Measurements from ENCODE around the gene GPR35. TPM values are rescaled to one million over a fixed set of nuclear protein-coding genes. Genes with fewer than 3 reads are reported as not detected.
A peak's percentile ranks its signal among the peaks of the same experiment; 100 is the strongest.

The GPR35 gene
- total RNA-seq, 2 experiments from 2014 or later = 2.5 to 2.6 TPM

GRCh38 chr2:240599141-240599583, 26.1 kb upstream of the GPR35 start:
- Mint-ChIP-seq H3K4me1 (ENCODE audit: low read depth) (no peaks in the 10 kb centered on the region), H3K9me3 (no peaks in the 10 kb centered on the region), H3K36me3 (ENCODE audit: low read depth) (no peaks in the 10 kb centered on the region), H3K4me3 (no peak overlapping the region), H3K27ac (peak overlapping the region; percentile 65), H3K27me3 (ENCODE audit: low read depth) (no peaks in the 10 kb centered on the region)
- intact Hi-C loops (cut with micrococcal nuclease) = no loop called here
- CTCF ChIA-PET = no interaction called here
- DNase-seq = no peak

DNA sequence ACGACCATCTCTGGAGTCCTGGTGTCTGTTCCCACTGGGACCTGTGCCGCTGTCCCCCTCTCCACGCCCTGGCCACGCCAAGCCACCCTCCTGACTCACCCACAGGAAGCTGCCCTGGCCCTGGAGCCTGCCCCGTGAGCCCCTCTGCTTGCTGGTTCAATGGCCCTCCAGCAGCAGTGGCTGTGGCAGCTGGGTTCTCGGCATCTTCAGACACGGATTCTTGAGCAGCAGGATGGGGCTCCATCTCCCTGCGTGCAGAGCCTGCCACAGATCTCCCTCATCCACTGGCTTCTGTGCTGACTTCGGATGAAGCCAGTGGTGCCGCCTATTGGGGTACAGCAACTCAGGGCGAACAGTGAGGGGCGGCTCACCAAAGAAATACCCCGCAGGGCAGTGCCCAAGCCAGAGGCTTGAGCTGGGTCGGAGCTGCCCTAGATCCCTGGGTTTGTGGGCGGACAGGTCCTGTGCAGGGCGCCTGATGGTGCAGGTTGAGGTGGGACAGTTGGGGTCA, 24.8 kb upstream of the GPR35 start:
- no peaks in the 10 kb centered on the region for H3K9me3 Mint-ChIP-seq
- H3K27me3 Mint-ChIP-seq (ENCODE audit: low read depth) = no peaks in the 10 kb centered on the region
- CTCF ChIA-PET = no interaction called here
- no peak overlapping the region for H3K4me3 Mint-ChIP-seq
- DNase-seq = no peak
- no peaks in the 10 kb centered on the region for H3K36me3 Mint-ChIP-seq (ENCODE audit: low read depth)
- H3K27ac Mint-ChIP-seq = no peak overlapping the region
- intact Hi-C loops (cut with micrococcal nuclease) = no loop called here
- no peaks in the 10 kb centered on the region for H3K4me1 Mint-ChIP-seq (ENCODE audit: low read depth)

- H3K36me3 Mint-ChIP-seq (ENCODE audit: low read depth) = no peaks in the 10 kb centered on the region
- intact Hi-C loops (cut with micrococcal nuclease) = no loop called here
- H3K27ac Mint-ChIP-seq = no peak overlapping the region
- H3K4me3 Mint-ChIP-seq = no peak overlapping the region
- H3K4me1 Mint-ChIP-seq (ENCODE audit: low read depth) = no peaks in the 10 kb centered on the region
- CTCF ChIA-PET = no interaction called here
- no peaks in the 10 kb centered on the region for H3K9me3 Mint-ChIP-seq
- no peak for DNase-seq
- no peaks in the 10 kb centered on the region for H3K27me3 Mint-ChIP-seq (ENCODE audit: low read depth)
These were observed 24.0 kb upstream of the GPR35 start for GRCh38 chr2:240601061-240601830.

GRCh38 chr2:240601831-240602160, 23.5 kb upstream of the GPR35 start:
- Mint-ChIP-seq H3K27ac (no peak overlapping the region), H3K9me3 (no peaks in the 10 kb centered on the region), H3K4me1 (ENCODE audit: low read depth) (no peaks in the 10 kb centered on the region), H3K36me3 (ENCODE audit: low read depth) (no peaks in the 10 kb centered on the region), H3K27me3 (ENCODE audit: low read depth) (no peaks in the 10 kb centered on the region), H3K4me3 (no peak overlapping the region)
- intact Hi-C loops (cut with micrococcal nuclease) = no loop called here
- no peak for DNase-seq
- CTCF ChIA-PET = no interaction called here

GRCh38 chr2:240602266-240603050, 22.8 kb upstream of the GPR35 start:
- no peaks in the 10 kb centered on the region for H3K36me3 Mint-ChIP-seq (ENCODE audit: low read depth)
- intact Hi-C loops (cut with micrococcal nuclease) = no loop called here
- H3K27ac Mint-ChIP-seq = no peak overlapping the region

GRCh38 chr2:240603081-240603835, 22.0 kb upstream of the GPR35 start:
- Mint-ChIP-seq H3K27me3 (ENCODE audit: low read depth) (no peaks in the 10 kb centered on the region), H3K9me3 (no peaks in the 10 kb centered on the region), H3K4me3 (no peak overlapping the region), H3K36me3 (ENCODE audit: low read depth) (no peaks in the 10 kb centered on the region), H3K4me1 (ENCODE audit: low read depth) (no peaks in the 10 kb centered on the region), H3K27ac (no peak overlapping the region)
- CTCF ChIA-PET = no interaction called here
- intact Hi-C loops (cut with micrococcal nuclease) = no loop called here
- no peak for DNase-seq

More at GRCh38 chr2:240602266-240603050, 22.8 kb upstream of the GPR35 start:
- no peak overlapping the region for H3K4me3 Mint-ChIP-seq
- CTCF ChIA-PET = interaction anchor here (0.5 to 0.7 kb wide), 3 partner anchors 9 to 654 kb away, joined by 3 read pairs; no protein-coding TSS in a partner anchor
- H3K9me3 Mint-ChIP-seq = no peaks in the 10 kb centered on the region
- no peaks in the 10 kb centered on the region for H3K4me1 Mint-ChIP-seq (ENCODE audit: low read depth)
- H3K27me3 Mint-ChIP-seq (ENCODE audit: low read depth) = no peaks in the 10 kb centered on the region
- DNase-seq = no peak

- CTCF ChIA-PET = no interaction called here
- H3K27me3 Mint-ChIP-seq (ENCODE audit: low read depth) = no peaks in the 10 kb centered on the region
- DNase-seq = no peak
- intact Hi-C loops (cut with micrococcal nuclease) = no loop called here
- no peak overlapping the region for H3K4me3 Mint-ChIP-seq
- no peaks in the 10 kb centered on the region for H3K36me3 Mint-ChIP-seq (ENCODE audit: low read depth)
- H3K4me1 Mint-ChIP-seq (ENCODE audit: low read depth) = no peaks in the 10 kb centered on the region
- no peaks in the 10 kb centered on the region for H3K9me3 Mint-ChIP-seq
- H3K27ac Mint-ChIP-seq = no peak overlapping the region
These were observed 21.4 kb upstream of the GPR35 start for GRCh38 chr2:240603846-240604245.

DNA sequence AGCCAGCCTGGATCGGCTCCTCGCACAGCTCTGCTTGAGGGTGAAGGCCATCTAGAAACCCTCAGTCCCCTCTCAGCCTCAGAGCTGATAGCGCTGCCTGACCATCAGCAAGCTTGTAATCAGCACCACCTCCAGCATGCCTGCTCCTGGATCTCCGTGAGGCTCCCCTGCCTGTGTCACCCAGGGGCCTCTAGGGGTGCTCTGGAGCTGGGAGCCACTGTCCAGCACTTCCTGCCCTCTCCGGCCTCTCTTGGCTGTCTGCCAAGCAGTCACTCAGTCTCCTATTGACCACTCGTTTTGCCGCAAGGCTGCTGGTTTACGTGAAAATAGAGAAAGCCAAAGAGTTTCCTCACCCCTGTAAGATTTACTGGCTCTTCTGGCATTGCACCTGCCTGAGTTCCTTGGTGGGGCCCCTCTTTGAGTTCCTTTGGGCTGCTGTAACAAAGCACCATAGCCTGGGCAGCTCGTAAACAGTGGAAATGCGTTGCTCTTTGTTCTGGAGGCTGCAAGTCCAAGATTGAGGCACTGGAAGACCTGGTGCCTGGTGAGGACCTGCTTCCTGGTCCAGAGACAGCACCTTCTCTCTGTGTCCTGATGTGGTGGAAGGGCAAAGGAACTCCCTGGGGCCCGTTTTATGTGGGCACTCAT, 20.9 kb upstream of the GPR35 start:
- CTCF ChIA-PET = no interaction called here
- Mint-ChIP-seq H3K36me3 (ENCODE audit: low read depth) (no peaks in the 10 kb centered on the region), H3K9me3 (no peaks in the 10 kb centered on the region), H3K27me3 (ENCODE audit: low read depth) (no peaks in the 10 kb centered on the region), H3K4me1 (ENCODE audit: low read depth) (peaks cover 3% of the 10 kb centered on the region), H3K27ac (no peak overlapping the region), H3K4me3 (no peak overlapping the region)
- DNase-seq = no peak
- intact Hi-C loops (cut with micrococcal nuclease) = no loop called here

- Mint-ChIP-seq H3K9me3 (no peaks in the 10 kb centered on the region), H3K36me3 (ENCODE audit: low read depth) (no peaks in the 10 kb centered on the region), H3K4me1 (ENCODE audit: low read depth) (peaks cover 3% of the 10 kb centered on the region), H3K27me3 (ENCODE audit: low read depth) (no peaks in the 10 kb centered on the region), H3K27ac (no peak overlapping the region), H3K4me3 (no peak overlapping the region)
- intact Hi-C loops (cut with micrococcal nuclease) = no loop called here
- DNase-seq = no peak
- CTCF ChIA-PET = interaction anchor here (0.6 kb wide), 1 partner anchor 206 kb away, joined by 5 read pairs; no protein-coding TSS in a partner anchor
These were observed 20.2 kb upstream of the GPR35 start for GRCh38 chr2:240604939-240605716.

DNA sequence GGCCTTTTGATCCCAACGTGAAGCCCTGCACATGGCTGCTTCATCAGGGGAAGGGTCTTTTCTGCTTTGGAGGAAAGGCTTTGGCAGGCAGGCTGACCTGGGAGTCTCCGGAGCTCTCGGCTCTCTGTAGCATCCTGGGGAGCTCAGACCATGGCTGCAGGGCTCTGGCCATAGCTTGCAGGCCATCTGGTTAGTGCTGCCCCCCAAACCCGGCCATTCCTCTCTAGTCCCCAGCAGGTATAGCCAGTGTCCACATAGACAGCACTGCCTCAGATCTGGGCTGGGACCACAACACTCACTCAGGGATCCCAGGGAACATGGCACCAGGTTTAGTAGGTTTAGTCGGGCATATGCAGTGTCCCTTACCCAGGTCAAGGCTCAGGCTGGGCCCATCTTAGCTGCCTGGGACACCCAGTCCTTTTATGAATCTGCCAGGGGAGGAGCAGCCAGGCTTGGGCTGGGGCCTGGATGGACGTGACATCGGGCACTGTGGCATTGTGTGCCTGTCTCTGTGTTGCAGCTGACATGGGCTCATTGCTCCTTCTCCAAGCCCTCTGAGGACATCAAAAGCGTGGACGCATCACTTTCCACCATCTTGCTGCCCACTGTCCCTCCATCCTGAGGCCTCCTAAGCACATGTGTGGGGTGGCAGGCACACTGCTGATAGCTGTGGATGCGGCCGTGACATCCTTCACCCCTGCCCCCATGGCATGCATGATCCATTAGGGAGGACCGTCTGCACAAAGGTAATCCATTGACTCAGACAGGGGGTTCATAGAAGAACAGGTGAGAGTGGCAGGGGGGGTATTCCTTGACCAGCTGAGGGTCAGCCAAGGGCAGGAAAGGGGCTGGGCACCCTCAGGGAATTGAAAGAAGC, 19.2 kb upstream of the GPR35 start:
- CTCF ChIA-PET = interaction anchor here (0.6 kb wide), 1 partner anchor 205 kb away, joined by 5 read pairs; no protein-coding TSS in a partner anchor
- peak; percentile 0 for DNase-seq
- H3K27ac Mint-ChIP-seq = no peak overlapping the region
- no peaks in the 10 kb centered on the region for H3K27me3 Mint-ChIP-seq (ENCODE audit: low read depth)
- no peak overlapping the region for H3K4me3 Mint-ChIP-seq
- intact Hi-C loops (cut with micrococcal nuclease) = no loop called here
- peaks cover 3% of the 10 kb centered on the region for H3K4me1 Mint-ChIP-seq (ENCODE audit: low read depth)
- no peaks in the 10 kb centered on the region for H3K36me3 Mint-ChIP-seq (ENCODE audit: low read depth)
- no peaks in the 10 kb centered on the region for H3K9me3 Mint-ChIP-seq

Measured in activated naive CD4-positive, alpha-beta T cell treated with anti-CD3 and anti-CD28 coated beads for 36 hours (primary cell).